ENCODE results near the gene LY86.

DNA sequence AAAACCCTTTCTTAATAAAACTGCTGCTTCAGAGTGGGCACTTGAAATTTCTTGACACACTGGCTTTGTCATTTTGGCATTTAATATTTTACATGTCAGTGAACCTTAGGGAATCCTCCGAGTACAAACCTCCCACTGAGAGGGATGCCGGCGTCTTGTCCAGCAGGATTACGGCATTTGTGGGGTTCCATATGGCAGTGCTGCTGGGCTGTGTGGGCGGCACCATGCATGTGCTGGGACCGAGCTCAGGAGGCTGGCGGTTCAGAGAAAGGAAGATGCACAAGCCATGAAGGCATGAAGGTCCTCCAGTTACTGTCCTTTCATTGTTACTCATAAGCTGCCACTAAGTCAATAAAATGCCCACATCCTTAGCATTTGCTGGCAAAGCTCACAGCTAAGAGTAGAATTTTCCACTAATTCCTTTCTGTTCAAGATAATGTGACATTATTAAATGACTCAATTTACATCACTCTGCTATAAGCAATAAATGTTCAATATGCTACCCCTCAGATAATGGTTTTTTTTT lies 61.4 kb downstream of the LY86 start:
- TF ChIP-seq, protein P1, sequence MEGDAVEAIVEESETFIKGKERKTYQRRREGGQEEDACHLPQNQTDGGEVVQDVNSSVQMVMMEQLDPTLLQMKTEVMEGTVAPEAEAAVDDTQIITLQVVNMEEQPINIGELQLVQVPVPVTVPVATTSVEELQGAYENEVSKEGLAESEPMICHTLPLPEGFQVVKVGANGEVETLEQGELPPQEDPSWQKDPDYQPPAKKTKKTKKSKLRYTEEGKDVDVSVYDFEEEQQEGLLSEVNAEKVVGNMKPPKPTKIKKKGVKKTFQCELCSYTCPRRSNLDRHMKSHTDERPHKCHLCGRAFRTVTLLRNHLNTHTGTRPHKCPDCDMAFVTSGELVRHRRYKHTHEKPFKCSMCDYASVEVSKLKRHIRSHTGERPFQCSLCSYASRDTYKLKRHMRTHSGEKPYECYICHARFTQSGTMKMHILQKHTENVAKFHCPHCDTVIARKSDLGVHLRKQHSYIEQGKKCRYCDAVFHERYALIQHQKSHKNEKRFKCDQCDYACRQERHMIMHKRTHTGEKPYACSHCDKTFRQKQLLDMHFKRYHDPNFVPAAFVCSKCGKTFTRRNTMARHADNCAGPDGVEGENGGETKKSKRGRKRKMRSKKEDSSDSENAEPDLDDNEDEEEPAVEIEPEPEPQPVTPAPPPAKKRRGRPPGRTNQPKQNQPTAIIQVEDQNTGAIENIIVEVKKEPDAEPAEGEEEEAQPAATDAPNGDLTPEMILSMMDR (IDR thresholded peaks at IDR 0.05) = no peak
- TF ChIP-seq EP300 (IDR thresholded peaks at IDR 0.05) = no peak
- no peak for TF ChIP-seq POLR2AphosphoS5 (IDR thresholded peaks at IDR 0.05)
- no peak for TF ChIP-seq POLR2A (IDR thresholded peaks at IDR 0.05; ENCODE audit: low read depth)
